Measurements from ENCODE around the gene KAT14.
"Not testable (repeated sequence)": the region's sequence is repeated elsewhere in the genome, so short reads cannot be mapped to it uniquely, and the experiment has no call there.

KAT14 gene

GRCh38 chr20:18164356-18164755 is 26.7 kb downstream of the KAT14 start:
- no peak for DNase-seq (ENCODE audit: low read depth)

GRCh38 chr20:18165553-18165952 is 27.9 kb downstream of the KAT14 start:
- no peak for DNase-seq (ENCODE audit: low read depth)

GRCh38 chr20:18166241-18166881 is 28.7 kb downstream of the KAT14 start:
- DNase-seq (ENCODE audit: low read depth), result no peak

DNA sequence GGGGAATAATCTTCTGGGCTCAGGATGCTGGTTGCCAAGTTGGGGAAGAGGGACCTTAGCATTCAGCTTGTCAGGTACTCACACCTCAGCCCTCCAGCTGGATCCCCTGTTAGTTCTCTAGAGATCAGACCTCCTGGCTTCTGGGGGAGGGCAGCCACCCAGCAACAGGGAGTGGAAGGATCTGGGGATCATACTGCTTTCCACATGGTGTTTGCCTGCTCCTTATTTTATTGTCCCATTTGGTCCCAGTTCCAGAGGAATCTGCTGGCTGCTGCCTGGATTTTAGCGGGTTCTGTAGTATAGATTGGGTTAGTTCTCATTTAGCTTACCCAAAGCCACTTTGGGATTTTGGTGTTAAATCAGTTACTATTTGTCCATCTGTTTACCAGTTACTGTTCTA is 29.3 kb downstream of the KAT14 start:
- DNase-seq (ENCODE audit: low read depth), result no peak

- DNase-seq (ENCODE audit: low read depth), result no peak
Measured at GRCh38 chr20:18172379-18172778, 34.7 kb downstream of the KAT14 start.

- DNase-seq (ENCODE audit: low read depth), result no peak
Measured at GRCh38 chr20:18174906-18175683, 37.4 kb downstream of the KAT14 start.

GRCh38 chr20:18176318-18176785 is 38.7 kb downstream of the KAT14 start:
- DNase-seq (ENCODE audit: low read depth), result peak; percentile 3

- DNase-seq (ENCODE audit: low read depth), result not testable (repeated sequence)
Measured at GRCh38 chr20:18180366-18180765, 42.7 kb downstream of the KAT14 start.

GRCh38 chr20:18180815-18181214 is 43.2 kb downstream of the KAT14 start:
- no peak for DNase-seq (ENCODE audit: low read depth)

DNA sequence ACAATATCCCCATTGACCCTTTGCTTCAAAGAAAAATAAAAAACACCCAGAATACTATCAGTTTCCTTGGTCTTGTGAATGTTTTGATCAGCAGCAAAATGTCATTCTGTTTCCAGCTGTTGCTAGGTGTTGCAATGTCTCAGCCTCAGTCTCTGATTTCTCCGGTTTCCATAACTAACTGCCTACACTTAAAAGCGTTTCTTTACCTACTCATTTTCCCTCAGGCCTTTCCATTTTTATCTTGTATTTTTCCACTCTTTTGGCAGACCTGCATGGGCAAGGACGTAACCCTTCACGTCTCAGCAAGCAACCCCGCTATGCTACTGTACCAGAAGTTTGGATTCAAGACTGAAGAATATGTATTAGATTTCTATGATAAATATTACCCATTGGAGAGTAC is 49.4 kb downstream of the KAT14 start:
- no peak for DNase-seq (ENCODE audit: low read depth)

GRCh38 chr20:18188434-18188833 is 50.8 kb downstream of the KAT14 start:
- no peak for DNase-seq (ENCODE audit: low read depth)

DNA sequence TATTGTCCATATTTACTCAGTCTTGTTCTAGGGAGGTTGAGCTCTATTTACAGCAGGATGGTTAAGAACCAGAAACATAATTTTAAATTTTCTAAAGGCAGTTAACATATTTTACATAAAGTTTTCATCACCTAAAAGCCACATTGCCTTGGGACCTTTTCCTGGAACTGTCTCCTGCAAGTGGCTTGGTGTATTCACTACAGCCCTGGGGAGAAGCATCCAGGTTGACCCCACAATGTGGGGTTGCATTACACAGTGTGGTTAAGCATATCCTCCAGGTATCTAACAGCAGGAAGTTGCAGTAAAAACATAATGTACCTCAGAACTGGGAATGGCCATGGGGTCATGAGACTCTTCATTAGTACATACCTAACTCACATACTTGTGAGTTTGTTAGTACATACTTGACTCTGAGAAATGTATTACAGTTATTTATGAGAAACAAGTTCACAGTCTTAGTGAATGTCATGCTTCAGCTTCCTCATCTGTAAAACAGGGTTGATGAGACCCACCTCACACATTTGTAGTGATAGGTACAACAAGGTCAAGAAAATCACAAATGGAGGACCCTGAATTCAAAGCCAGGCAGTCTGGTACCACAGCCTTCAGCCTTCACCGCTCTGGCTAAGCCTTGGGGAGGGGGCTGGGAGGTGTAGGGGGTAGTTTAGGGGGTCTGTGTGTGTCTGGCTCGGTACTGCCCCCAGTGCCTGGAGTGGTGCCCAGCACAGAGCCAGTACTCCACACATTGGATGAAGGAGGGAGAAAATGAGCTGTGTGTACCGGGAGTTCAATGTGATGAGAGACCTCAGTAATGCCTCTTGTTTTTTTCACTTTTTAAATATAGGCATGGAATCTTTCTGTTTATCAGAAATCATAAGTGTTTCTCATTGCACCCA is 52.9 kb downstream of the KAT14 start:
- no peak for DNase-seq (ENCODE audit: low read depth)

GRCh38 chr20:18191306-18191705 is 53.6 kb downstream of the KAT14 start:
- DNase-seq (ENCODE audit: low read depth), result no peak

DNA sequence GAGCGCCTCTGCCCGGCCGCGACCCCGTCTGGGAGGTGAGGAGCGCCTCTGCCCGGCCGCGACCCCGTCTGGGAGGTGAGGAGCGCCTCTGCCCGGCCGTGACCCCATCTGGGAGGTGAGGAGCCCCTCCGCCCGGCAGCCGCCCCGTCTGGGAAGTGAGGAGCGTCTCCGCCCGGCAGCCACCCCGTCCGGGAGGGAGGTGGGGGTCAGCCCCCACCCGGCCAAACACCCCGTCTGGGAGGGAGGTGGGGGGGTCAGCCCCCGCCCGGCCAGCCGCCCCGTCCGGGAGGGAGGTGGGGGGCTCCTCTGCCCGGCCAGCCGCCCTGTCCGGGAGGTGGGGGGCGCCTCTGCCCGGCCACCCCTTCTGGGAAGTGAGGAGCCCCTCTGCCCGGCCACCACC is 56.8 kb downstream of the KAT14 start:
- not testable (repeated sequence) for DNase-seq (ENCODE audit: low read depth)

- no peak for DNase-seq (ENCODE audit: low read depth)
Measured at GRCh38 chr20:18195931-18196330, 58.3 kb downstream of the KAT14 start.

DNA sequence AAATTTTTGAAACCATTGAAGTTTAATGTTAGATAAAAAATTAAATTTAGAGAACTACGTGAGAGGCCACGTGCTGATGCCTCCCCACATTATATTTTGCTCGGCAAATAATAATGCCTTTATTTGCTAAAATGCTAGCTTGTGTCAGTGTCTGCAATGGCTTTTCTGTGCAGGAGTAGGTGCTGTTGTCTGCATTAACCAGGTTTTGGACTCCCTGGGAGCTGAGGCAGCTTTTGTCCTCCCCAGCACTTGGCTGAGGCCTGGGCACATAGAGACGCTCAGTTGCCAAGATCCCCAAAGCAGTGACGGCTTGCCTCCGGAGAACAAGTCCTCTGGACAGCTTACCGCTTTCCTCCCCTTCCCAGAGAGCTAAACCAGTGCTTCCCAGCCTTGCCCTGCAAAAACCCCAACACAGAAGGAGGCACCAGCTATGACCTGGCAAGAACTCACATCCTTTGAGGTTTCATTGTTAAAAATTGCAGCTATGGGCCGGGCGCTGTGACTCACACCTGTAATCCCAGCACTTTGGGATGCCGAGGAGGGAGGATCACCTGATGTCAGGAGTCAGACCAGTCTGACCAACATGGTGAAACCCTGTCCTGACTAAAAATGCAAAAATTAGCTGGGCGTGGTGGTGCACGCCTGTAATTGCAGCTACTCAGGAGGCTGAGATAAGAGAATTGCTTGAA is 59.9 kb downstream of the KAT14 start:
- DNase-seq (ENCODE audit: low read depth), result no peak

- no peak for DNase-seq (ENCODE audit: low read depth)
Measured at GRCh38 chr20:18202966-18203365, 65.3 kb downstream of the KAT14 start.

GRCh38 chr20:18203700-18204099 is 66.0 kb downstream of the KAT14 start:
- not testable (repeated sequence) for DNase-seq (ENCODE audit: low read depth)

- no peak for DNase-seq (ENCODE audit: low read depth)
Measured at GRCh38 chr20:18213002-18213401, 75.3 kb downstream of the KAT14 start.

GRCh38 chr20:18215566-18215965 is 77.9 kb downstream of the KAT14 start:
- no peak for DNase-seq (ENCODE audit: low read depth)

DNA sequence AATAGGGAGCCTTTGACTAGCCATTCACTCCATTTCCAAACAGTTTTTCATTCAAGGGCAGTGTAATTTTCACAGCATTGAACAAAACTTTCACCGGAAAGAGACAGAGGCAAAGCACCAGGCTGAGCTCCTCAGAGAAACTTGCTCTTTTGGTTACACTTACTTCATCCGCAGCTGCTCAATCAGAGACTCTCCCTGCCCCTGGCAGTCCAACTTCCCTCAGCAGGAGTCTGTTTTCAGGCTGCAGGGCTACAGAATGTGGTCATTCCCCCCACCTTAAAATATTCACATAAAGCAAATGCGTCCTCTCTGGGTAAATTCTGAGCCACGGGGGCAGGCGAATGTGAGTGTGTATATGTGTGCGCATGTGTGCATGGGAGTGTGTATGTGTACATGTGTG is 80.6 kb downstream of the KAT14 start:
- no peak for DNase-seq (ENCODE audit: low read depth)

GRCh38 chr20:18223409-18223808 is 85.7 kb downstream of the KAT14 start:
- DNase-seq (ENCODE audit: low read depth), result no peak
